Kidney capillary endothelial cell (primary cell): ENCODE data around the gene DNMT3L.
A peak's percentile ranks its signal among the peaks of the same experiment; 100 is the strongest.

ENCODE experiments used
- DNase-seq: peaks from one replicate; pipeline ENCODE4 v3.0.0-alpha.2; 2018; ENCODE audit warnings: low spot score

The DNMT3L gene

GRCh38 chr21:44279354-44280260, 17.9 kb upstream of the DNMT3L start:
- no peak for DNase-seq

- DNase-seq: no peak
These were observed 13.3 kb upstream of the DNMT3L start for GRCh38 chr21:44275041-44275440.

- DNase-seq: no peak
These were observed 11.3 kb upstream of the DNMT3L start for GRCh38 chr21:44273046-44273445.

GRCh38 chr21:44272284-44272858, 10.7 kb upstream of the DNMT3L start:
- no peak for DNase-seq

GRCh38 chr21:44271558-44272283, 10.0 kb upstream of the DNMT3L start:
- DNase-seq: no peak

GRCh38 chr21:44269090-44269489, 7.4 kb upstream of the DNMT3L start:
- DNase-seq: no peak

- DNase-seq: no peak
These were observed 6.0 kb upstream of the DNMT3L start for GRCh38 chr21:44267655-44268142.

GRCh38 chr21:44265734-44266270, 4.1 kb upstream of the DNMT3L start:
- no peak for DNase-seq

- no peak for DNase-seq
These were observed 2.1 kb upstream of the DNMT3L start for GRCh38 chr21:44263768-44264167.

GRCh38 chr21:44263221-44263760, 1.6 kb upstream of the DNMT3L start:
- no peak for DNase-seq

- no peak for DNase-seq
These were observed 800 bp upstream of the DNMT3L start for GRCh38 chr21:44262338-44263056.

GRCh38 chr21:44260791-44261631, 686 bp downstream of the DNMT3L start:
- no peak for DNase-seq

- DNase-seq: no peak
These were observed 1.6 kb downstream of the DNMT3L start for GRCh38 chr21:44260066-44260465.

GRCh38 chr21:44259082-44259705, 2.5 kb downstream of the DNMT3L start:
- no peak for DNase-seq

- DNase-seq: no peak
These were observed 3.5 kb downstream of the DNMT3L start for GRCh38 chr21:44258056-44258725.

- no peak for DNase-seq
These were observed 6.2 kb downstream of the DNMT3L start for GRCh38 chr21:44255511-44255981.

- peak; percentile 81 for DNase-seq
These were observed 7.6 kb downstream of the DNMT3L start for GRCh38 chr21:44253832-44254710.
